SK-N-SH (cell line): ENCODE data around the gene BMP2K.

Experiments
- CTCF ChIP-seq: fragments of 200-600 bp; sonication (generic); IDR thresholded peaks from 2 replicates; pipeline ENCODE4 v1.6.1; 2017; ENCODE audit warnings: antibody characterized with exemption, mild to moderate bottlenecking, moderate library complexity
- SMC3 ChIP-seq: IDR thresholded peaks from 2 replicates; pipeline ENCODE4 v1.6.1; 2012; ENCODE audit warnings: low read depth, low read length, improper control_type of control experiment

- no peak for TF ChIP-seq CTCF
- no peak for TF ChIP-seq SMC3
These were observed 10.1 kb upstream of the BMP2K start for GRCh38 chr4:78766026-78766425.
